GM06990 (cell line): Measurements from ENCODE around the gene GLE1.

ENCODE experiments used
- DNase-seq: peaks from one replicate; pipeline ENCODE4 v3.0.0-alpha.2; 2011; ENCODE audit not compliant: insufficient read length; ENCODE audit errors: extremely low read depth
- H3K27me3 ChIP-seq: replicated peaks from 2 replicates; pipeline ENCODE4 v1.6.0; 2011; ENCODE audit warnings: low read length; ENCODE audit not compliant: control insufficient read depth, insufficient read depth
- H3K36me3 ChIP-seq: 2 replicates; pipeline ENCODE4 v1.5.1; 2011; ENCODE audit warnings: low read length; ENCODE audit not compliant: control insufficient read depth, insufficient read depth
- H3K4me3 ChIP-seq: replicated peaks from 2 replicates; pipeline ENCODE4 v1.5.1; 2011; ENCODE audit warnings: low read depth, mild to moderate bottlenecking, control low read depth, low read length
- CTCF ChIP-seq: IDR thresholded peaks from 2 replicates; pipeline ENCODE4 v1.5.1; 2011; ENCODE audit warnings: low read length, control low read depth, mild to moderate bottlenecking, inconsistent platforms; ENCODE audit not compliant: insufficient read depth, poor library complexity, severe bottlenecking

GLE1 gene

DNA sequence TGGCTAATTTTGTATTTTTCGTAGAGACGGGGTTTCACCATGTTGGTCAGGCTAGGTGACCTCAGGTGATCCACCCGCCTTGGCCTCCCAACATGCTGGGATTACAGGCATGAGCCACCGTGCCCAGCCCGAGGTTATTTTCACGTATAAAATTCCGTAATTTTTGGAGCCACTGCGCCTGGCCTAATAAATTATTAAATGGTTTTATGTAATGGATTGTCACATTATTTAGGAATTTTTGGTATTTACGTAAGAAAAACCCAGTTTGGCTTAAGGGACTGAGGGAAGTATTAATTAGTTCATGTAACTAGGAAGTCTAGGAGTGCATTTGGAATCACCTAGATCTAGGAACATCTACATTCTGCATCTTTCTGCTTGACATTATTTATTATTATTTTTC is 8.3 kb downstream of the GLE1 start:
- no peak for DNase-seq
- Histone ChIP-seq H3K27me3 (no peaks in the 10 kb centered on the region), H3K4me3 (no peak overlapping the region), H3K36me3 (peaks cover 5% of the 10 kb centered on the region)
- no peak for TF ChIP-seq CTCF

DNA sequence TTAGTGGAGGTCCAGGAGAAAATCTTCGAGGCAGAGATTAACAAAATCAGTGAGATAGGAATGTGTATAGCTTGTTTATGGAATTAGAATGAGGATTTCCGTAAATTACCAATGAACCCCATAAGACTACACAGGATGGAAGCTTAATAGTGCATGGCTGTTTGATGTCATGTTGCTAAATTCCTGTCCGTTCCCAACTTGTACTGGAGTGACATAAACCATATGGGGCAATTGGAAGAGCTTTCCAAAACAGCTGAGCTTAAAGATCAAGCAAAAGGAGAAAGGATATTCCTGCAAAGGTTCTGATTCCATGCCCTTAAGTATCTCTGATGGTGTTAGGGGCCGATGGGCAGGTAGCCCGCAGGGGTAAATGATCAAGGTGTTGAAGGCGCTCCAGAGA is 17.4 kb downstream of the GLE1 start:
- DNase-seq, result no peak
- no peak overlapping the region for H3K4me3 ChIP-seq
- H3K27me3 ChIP-seq, result no peaks in the 10 kb centered on the region
- no peak for TF ChIP-seq CTCF
- peaks cover 11% of the 10 kb centered on the region for H3K36me3 ChIP-seq

GRCh38 chr9:128523199-128523925 is 18.8 kb downstream of the GLE1 start:
- Histone ChIP-seq H3K27me3 (no peaks in the 10 kb centered on the region), H3K36me3 (peaks cover 13% of the 10 kb centered on the region), H3K4me3 (no peak overlapping the region)
- no peak for TF ChIP-seq CTCF
- DNase-seq, result no peak

GRCh38 chr9:128526720-128527119 is 22.2 kb downstream of the GLE1 start:
- TF ChIP-seq CTCF, result no peak
- Histone ChIP-seq H3K27me3 (no peaks in the 10 kb centered on the region), H3K36me3 (peaks cover 19% of the 10 kb centered on the region), H3K4me3 (no peak overlapping the region)
- no peak for DNase-seq

- no peak for TF ChIP-seq CTCF
- H3K4me3 ChIP-seq, result no peak overlapping the region
- peaks cover 18% of the 10 kb centered on the region for H3K36me3 ChIP-seq
- no peaks in the 10 kb centered on the region for H3K27me3 ChIP-seq
- DNase-seq, result no peak
Observed at GRCh38 chr9:128528445-128529160, 24.1 kb downstream of the GLE1 start.
